Measurements from ENCODE around the gene AFTPH.

- TF ChIP-seq, protein P1, sequence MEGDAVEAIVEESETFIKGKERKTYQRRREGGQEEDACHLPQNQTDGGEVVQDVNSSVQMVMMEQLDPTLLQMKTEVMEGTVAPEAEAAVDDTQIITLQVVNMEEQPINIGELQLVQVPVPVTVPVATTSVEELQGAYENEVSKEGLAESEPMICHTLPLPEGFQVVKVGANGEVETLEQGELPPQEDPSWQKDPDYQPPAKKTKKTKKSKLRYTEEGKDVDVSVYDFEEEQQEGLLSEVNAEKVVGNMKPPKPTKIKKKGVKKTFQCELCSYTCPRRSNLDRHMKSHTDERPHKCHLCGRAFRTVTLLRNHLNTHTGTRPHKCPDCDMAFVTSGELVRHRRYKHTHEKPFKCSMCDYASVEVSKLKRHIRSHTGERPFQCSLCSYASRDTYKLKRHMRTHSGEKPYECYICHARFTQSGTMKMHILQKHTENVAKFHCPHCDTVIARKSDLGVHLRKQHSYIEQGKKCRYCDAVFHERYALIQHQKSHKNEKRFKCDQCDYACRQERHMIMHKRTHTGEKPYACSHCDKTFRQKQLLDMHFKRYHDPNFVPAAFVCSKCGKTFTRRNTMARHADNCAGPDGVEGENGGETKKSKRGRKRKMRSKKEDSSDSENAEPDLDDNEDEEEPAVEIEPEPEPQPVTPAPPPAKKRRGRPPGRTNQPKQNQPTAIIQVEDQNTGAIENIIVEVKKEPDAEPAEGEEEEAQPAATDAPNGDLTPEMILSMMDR (IDR thresholded peaks at IDR 0.05; ENCODE audit: borderline replicate concordance, extremely low read depth, low read length, poor library complexity, severe bottlenecking) = no peak
- TF ChIP-seq EZH2 (IDR thresholded peaks at IDR 0.05; ENCODE audit: borderline replicate concordance, low read depth, low read length, severe bottlenecking) = no peak
Measured at GRCh38 chr2:64634345-64635267, 110.5 kb downstream of the AFTPH start.

All from DND-41 (cell line).